CD4-positive, alpha-beta T cell treated with Interleukin-10 for 1 hour (primary cell): ENCODE measurements around the gene GPR18.

ENCODE experiments used
- DNase-seq: peaks from one replicate; pipeline ENCODE4 v3.0.0-alpha.2; 2020

GPR18 gene

DNA sequence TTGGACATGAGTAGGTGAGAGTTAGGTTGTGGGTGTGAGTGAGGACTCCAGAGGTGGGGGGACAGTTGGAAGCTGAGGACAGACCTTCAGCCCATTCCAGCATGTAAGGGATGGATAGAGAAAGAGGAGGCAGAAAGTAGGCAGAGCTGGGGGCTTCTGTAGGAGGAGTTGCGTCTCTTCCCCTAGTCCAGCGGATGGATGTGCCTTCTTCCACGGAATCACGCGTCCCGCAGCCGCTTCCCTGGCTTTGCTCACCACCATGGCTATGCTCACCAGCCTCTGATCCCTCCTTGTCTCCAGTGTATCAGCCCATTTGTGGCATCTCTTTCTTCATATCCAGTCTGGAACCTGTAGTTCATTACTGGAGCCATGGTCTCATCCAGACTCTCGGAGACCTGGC, 52.0 kb downstream of the GPR18 start:
- no peak for DNase-seq

DNA sequence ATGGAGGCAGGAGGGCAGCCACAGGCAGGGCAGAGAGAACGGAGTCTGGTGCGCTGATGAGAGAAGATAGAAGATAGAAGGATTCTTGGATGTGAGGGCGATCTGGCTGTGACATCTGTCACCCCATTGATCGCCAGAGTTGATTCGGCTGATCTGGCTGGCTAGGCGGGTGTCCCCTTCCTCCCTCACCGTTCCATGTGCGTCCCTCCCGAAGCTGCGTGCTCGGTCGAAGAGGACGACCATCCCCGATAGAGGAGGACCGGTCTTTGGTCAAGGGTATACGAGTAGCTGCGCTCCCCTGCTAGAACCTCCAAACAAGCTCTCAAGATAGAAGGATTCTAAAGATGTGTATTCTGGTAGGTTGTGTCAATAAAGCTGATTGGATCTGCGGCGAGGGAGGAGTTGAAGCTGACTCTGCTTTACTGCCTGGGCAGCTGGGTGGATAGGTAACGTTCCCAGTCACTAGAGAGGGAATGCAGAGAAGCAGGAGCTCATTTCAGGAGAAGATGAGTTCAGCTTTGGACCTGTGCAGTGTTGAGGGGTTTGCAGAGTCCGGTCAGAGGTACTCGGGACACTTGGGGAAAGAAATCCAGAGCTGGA, 52.5 kb downstream of the GPR18 start:
- no peak for DNase-seq
